Measurements from ENCODE around the gene INPP4B.
"Not testable (repeated sequence)": the region's sequence is repeated elsewhere in the genome, so short reads cannot be mapped to it uniquely, and the experiment has no call there.

Gene INPP4B

GRCh38 chr4:142660728-142661127 is 185.4 kb downstream of the INPP4B start:
- DNase-seq: no peak

- peak; percentile 33 for DNase-seq
Observed at GRCh38 chr4:142656178-142656577, 189.9 kb downstream of the INPP4B start.

GRCh38 chr4:142648378-142648777 is 197.7 kb downstream of the INPP4B start:
- DNase-seq: no peak

- DNase-seq: peak; percentile 13
Observed at GRCh38 chr4:142645475-142646108, 200.5 kb downstream of the INPP4B start.

- DNase-seq: not testable (repeated sequence)
Observed at GRCh38 chr4:142644628-142645027, 201.5 kb downstream of the INPP4B start.

GRCh38 chr4:142637614-142638013 is 208.5 kb downstream of the INPP4B start:
- no peak for DNase-seq

GRCh38 chr4:142631836-142632235 is 214.3 kb downstream of the INPP4B start:
- no peak for DNase-seq

GRCh38 chr4:142615324-142615665 is 230.8 kb downstream of the INPP4B start:
- no peak for DNase-seq

- no peak for DNase-seq
Observed at GRCh38 chr4:142614621-142615323, 231.3 kb downstream of the INPP4B start.

GRCh38 chr4:142607976-142608375 is 238.1 kb downstream of the INPP4B start:
- DNase-seq: no peak

- no peak for DNase-seq
Observed at GRCh38 chr4:142600952-142601351, 245.1 kb downstream of the INPP4B start.

- no peak for DNase-seq
Observed at GRCh38 chr4:142598132-142598531, 248.0 kb downstream of the INPP4B start.

GRCh38 chr4:142596595-142596994 is 249.5 kb downstream of the INPP4B start:
- no peak for DNase-seq

- DNase-seq: no peak
Observed at GRCh38 chr4:142596121-142596520, 250.0 kb downstream of the INPP4B start.

GRCh38 chr4:142595222-142595871 is 250.8 kb downstream of the INPP4B start:
- DNase-seq: no peak

GRCh38 chr4:142585411-142585810 is 260.7 kb downstream of the INPP4B start:
- no peak for DNase-seq

- DNase-seq: no peak
Observed at GRCh38 chr4:142583708-142584107, 262.4 kb downstream of the INPP4B start.

GRCh38 chr4:142582340-142582739 is 263.8 kb downstream of the INPP4B start:
- DNase-seq: no peak

- no peak for DNase-seq
Observed at GRCh38 chr4:142581881-142582280, 264.2 kb downstream of the INPP4B start.

GRCh38 chr4:142579443-142579842 is 266.7 kb downstream of the INPP4B start:
- DNase-seq: no peak

- no peak for DNase-seq
Observed at GRCh38 chr4:142574306-142574705, 271.8 kb downstream of the INPP4B start.

- DNase-seq: no peak
Observed at GRCh38 chr4:142572071-142572470, 274.0 kb downstream of the INPP4B start.

- peak; percentile 55 for DNase-seq
Observed at GRCh38 chr4:142567620-142568451, 278.3 kb downstream of the INPP4B start.

Data from CD4-positive, alpha-beta T cell treated with Interleukin-17A for 1 hour (primary cell).